ENCODE data around the gene SLIT3.

GRCh38 chr5:169080448-169080911 lies 220.5 kb downstream of the SLIT3 start:
- TF ChIP-seq CTCF (IDR thresholded peaks at IDR 0.05; ENCODE audit: low read depth, low read length) (no peak), MAX (IDR thresholded peaks at IDR 0.05; ENCODE audit: low read depth, low read length) (no peak)

Data from NB4 (cell line).